Left cardiac atrium (tissue), 4 donors: ENCODE results near the gene STEAP3. TPM values are rescaled to one million over a fixed set of nuclear protein-coding genes. Genes with fewer than 3 reads are reported as not detected.
A peak's percentile ranks its signal among the peaks of the same experiment; 100 is the strongest.

Experiments used
- ATAC-seq, 2 donors: fragments of 200-7000 bp; cut with Tn5 transposase; one replicate each; pipeline ENCODE4 v1.9.1; 2020; ENCODE audit warnings: mild to moderate bottlenecking in 2 of 2, moderate library complexity in 2 of 2
- DNase-seq: peaks from one replicate; pipeline ENCODE4 v3.0.0-alpha.2; 2020
- intact Hi-C, 2 donors: fragments of 100-400 bp; cut with DNase I; formaldehyde crosslinking; loops; one replicate each; pipeline versions ENCODE4 v1.14.1 to v1.15.1; 2022 to 2023
- total RNA-seq, 2 donors: library from RNA; stranded (reverse); fragmentation: NEBNext Ultra II Directional; extraction: Animal tissue kit (Norgen Biotek cat#: 25700); gene quantifications; one replicate each; pipeline ENCODE4 v1.2.1, GENCODE V29; 2021
- donor health status: DM: no; HTN: yes; CAD: no.
- donor health status: DM: no; HTN: yes; CAD: no; lungs with severe emphysema.
- donor health status: DM: yes; HTN: yes; CAD: no.
- donor health status: Dilated cardiomyopathy.

Gene STEAP3
- total RNA-seq, 2 donors from 2014 or later: 7.7 to 11.2 TPM

- ATAC-seq: peak; percentile 95
- intact Hi-C loops: no loop called here
- peak; percentile 62 for DNase-seq
Observed at GRCh38 chr2:119240311-119241204, 16.9 kb downstream of the STEAP3 start.

GRCh38 chr2:119241205-119241532 lies 17.5 kb downstream of the STEAP3 start:
- intact Hi-C loops: no loop called here
- ATAC-seq (no peak), DNase-seq (no peak)

- DNase-seq (no peak), ATAC-seq (no peak)
- intact Hi-C loops: no loop called here
Observed at GRCh38 chr2:119242276-119243119, 18.9 kb downstream of the STEAP3 start.

- ATAC-seq: no peak
- intact Hi-C loops: no loop called here
- no peak for DNase-seq
Observed at GRCh38 chr2:119243621-119244020, 20.0 kb downstream of the STEAP3 start.

GRCh38 chr2:119245076-119245840 lies 21.6 kb downstream of the STEAP3 start:
- intact Hi-C loops: no loop called here
- ATAC-seq (no peak), DNase-seq (no peak)

GRCh38 chr2:119245841-119246230 lies 22.2 kb downstream of the STEAP3 start:
- ATAC-seq (no peak), DNase-seq (no peak)
- intact Hi-C loops: no loop called here

- intact Hi-C loops: no loop called here
- DNase-seq (no peak), ATAC-seq (no peak)
Observed at GRCh38 chr2:119246884-119247843, 23.5 kb downstream of the STEAP3 start.

- intact Hi-C loops: no loop called here
- ATAC-seq (no peak), DNase-seq (no peak)
Observed at GRCh38 chr2:119247844-119248271, 24.2 kb downstream of the STEAP3 start.

GRCh38 chr2:119248311-119248710 lies 24.7 kb downstream of the STEAP3 start:
- DNase-seq (no peak), ATAC-seq (no peak)
- intact Hi-C loops: no loop called here

- ATAC-seq (no peak), DNase-seq (no peak)
- intact Hi-C loops: no loop called here
Observed at GRCh38 chr2:119248751-119249150, 25.1 kb downstream of the STEAP3 start.

GRCh38 chr2:119249311-119249710 lies 25.7 kb downstream of the STEAP3 start:
- intact Hi-C loops: no loop called here
- DNase-seq (no peak), ATAC-seq (no peak)

GRCh38 chr2:119249855-119250717 lies 26.5 kb downstream of the STEAP3 start:
- ATAC-seq: no peak
- DNase-seq: no peak
- intact Hi-C loops: no loop called here

- intact Hi-C loops: no loop called here
- ATAC-seq (no peak), DNase-seq (no peak)
Observed at GRCh38 chr2:119250718-119251290, 27.2 kb downstream of the STEAP3 start.

- intact Hi-C loops: no loop called here
- no peak for ATAC-seq
- no peak for DNase-seq
Observed at GRCh38 chr2:119251652-119252051, 28.0 kb downstream of the STEAP3 start.

- intact Hi-C loops: no loop called here
- ATAC-seq (peak in 1 of 2 donors; percentile 56), DNase-seq (no peak)
Observed at GRCh38 chr2:119252186-119253113, 28.8 kb downstream of the STEAP3 start.

GRCh38 chr2:119253114-119253702 lies 29.6 kb downstream of the STEAP3 start:
- intact Hi-C loops: no loop called here
- no peak for DNase-seq
- no peak for ATAC-seq
